NCI-H345 treated with DMSO at 0.1 percent for 48 hours (cell line): ENCODE results near the gene HOXA4.
A peak's percentile ranks its signal among the peaks of the same experiment; 100 is the strongest.

Experiments used
- DNase-seq: peaks from one replicate; lab custom pipeline; 2025; ENCODE audit not compliant: unreplicated experiment; lab: John Stamatoyannopoulos, UW

Gene HOXA4

GRCh38 chr7:27169658-27170425 is 39.3 kb upstream of the HOXA4 start:
- DNase-seq: no peak

DNA sequence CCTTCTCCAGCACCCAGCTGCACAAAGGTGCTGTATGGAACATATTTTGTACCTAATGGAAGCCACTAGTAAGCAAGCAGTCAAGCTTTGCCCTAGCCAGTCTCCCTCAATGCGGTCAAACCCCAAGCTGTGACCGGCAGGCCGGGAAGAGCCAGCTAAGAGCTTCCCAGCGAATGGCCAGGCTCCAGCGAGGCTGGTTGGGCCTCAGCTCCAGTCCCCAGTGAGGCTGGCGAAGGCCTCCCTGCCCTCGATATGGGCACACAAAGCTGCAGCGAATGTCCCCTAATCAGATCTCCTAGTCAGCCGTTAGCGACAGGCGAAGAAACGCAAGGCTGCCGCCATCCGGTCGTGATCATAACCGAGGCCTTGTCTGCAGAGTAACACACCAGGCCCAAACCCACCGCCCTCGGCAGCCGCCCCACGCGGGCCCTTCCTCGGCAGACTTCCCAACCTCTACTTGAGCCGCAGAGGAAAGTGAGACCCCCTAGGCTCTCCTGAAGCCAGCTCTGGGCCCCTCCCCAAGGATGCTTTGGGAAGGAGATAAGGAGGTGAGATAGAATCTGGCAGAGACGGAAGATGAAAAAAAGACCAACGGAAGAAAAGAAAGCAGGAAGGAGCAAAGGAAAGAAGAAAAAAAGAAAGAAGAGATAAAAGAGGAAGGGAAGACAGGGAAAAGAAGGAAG is 37.8 kb upstream of the HOXA4 start:
- DNase-seq: no peak

DNA sequence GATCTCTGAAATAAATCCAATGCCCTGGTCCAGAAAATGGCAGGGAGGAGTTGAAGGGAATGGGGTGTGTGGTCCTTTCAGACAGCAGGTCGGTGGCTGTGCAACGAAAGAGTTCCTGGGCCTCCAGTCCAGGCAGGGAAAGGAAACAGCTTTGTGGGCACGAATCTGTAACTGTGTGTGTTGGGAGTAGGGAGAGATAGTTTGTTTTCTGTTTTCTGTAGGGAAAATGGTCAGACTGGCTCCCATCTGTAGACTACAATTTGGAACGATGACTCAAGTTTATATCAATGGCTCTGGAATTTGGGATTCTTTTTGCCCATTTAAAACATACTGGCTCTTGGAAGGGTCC is 37.3 kb upstream of the HOXA4 start:
- DNase-seq: no peak

- DNase-seq: no peak
Observed at GRCh38 chr7:27166531-27167505, 36.3 kb upstream of the HOXA4 start.

DNA sequence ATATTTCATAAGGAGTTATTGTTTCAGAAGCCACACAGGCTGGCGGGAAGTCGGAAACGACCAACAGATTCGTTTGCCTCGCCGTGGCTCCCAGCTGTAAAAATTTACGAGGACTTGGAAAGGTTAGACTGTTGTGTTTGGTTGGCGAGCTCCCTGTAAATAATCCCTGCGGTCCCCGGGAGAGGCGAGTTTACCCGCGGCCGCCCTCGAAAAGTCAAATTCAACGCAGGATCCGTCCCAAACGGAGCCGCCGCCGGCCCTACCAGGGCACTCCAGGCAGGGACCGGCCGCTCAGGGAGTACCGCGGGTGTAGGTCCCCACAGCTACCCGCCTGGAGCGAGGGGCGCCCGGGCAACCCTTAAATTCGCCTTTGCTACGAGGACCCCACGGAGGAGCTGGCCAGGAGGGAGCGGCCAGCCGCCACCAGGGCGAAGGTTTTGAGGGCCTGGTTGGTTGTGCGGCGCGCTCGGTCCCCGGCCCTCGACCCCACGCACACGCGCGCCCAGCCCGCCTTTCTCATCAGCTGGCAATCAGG is 35.5 kb upstream of the HOXA4 start:
- no peak for DNase-seq

GRCh38 chr7:27165089-27165995 is 34.8 kb upstream of the HOXA4 start, which contains the start of gene HOXA9:
TSS of gene HOXA9 (minus strand) at chr7:27165537. CDS start at chr7:27165457, 80 bp downstream.
- no peak for DNase-seq

DNA sequence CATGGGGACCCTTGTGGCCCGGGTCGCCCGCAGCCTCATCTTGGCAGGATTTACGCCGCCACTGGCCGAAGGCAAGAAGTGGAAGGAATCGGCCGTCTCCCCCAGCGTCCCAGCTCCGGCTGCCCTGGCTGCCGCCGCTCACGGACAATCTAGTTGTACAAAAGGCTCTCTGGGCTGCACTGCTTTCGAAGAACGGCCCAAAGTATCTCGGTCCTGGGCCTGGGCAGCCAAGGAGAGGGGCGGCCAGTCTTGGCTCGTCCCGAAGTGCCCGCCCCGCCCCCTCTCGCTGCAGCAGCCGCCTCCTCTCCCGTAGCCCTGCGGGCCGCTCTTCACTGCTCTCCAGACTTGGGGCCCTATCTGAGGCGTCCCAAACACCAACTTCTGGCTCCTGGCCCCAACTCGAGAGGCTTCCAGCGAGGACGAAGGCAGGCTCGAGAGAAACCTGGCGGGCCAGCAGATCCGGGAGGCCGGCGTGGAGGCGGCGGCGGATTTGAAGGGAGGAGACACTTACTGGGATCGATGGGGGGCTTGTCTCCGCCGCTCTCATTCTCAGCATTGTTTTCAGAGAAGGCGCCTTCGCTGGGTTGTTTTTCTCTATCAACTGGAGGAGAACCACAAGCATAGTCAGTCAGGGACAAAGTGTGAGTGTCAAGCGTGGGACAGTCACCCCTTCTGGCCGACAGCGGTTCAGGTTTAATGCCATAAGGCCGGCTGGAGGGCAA is 34.0 kb upstream of the HOXA4 start:
- DNase-seq: no peak

- DNase-seq: no peak
Observed at GRCh38 chr7:27164045-27164366, 33.4 kb upstream of the HOXA4 start.

DNA sequence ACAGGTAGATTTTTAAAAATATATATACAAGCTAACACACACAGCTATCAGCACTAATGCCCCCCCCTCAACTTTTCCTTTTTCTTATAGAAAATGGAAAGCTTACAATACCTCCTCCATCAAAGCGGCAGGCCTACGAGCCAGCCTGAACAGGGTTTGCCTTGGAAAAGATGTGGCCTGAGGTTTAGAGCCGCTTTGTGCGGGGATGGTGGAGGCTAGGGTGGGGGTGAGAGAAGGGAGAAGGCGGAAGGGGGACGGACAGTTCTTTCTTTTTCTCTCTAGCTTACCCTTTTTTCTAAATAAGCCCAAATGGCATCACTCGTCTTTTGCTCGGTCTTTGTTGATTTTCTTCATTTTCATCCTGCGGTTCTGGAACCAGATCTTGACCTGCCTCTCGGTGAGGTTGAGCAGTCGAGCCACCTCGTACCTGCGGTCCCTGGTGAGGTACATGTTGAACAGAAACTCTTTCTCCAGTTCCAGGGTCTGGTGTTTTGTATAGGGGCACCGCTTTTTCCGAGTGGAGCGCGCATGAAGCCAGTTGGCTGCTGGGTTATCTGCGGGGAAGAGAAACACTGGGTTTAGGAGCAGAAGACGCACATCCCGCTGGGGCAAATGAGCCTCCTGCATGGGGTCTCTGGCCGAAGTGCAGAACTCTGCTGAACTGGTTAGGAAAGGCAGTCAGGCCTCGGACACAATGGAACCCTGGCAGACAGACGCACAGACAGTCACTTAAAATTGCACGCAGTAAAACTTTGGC is 32.9 kb upstream of the HOXA4 start:
- no peak for DNase-seq

GRCh38 chr7:27162561-27163287 is 32.2 kb upstream of the HOXA4 start:
- no peak for DNase-seq

- no peak for DNase-seq
Observed at GRCh38 chr7:27161721-27162560, 31.4 kb upstream of the HOXA4 start.

GRCh38 chr7:27161214-27161720 is 30.7 kb upstream of the HOXA4 start:
- no peak for DNase-seq

DNA sequence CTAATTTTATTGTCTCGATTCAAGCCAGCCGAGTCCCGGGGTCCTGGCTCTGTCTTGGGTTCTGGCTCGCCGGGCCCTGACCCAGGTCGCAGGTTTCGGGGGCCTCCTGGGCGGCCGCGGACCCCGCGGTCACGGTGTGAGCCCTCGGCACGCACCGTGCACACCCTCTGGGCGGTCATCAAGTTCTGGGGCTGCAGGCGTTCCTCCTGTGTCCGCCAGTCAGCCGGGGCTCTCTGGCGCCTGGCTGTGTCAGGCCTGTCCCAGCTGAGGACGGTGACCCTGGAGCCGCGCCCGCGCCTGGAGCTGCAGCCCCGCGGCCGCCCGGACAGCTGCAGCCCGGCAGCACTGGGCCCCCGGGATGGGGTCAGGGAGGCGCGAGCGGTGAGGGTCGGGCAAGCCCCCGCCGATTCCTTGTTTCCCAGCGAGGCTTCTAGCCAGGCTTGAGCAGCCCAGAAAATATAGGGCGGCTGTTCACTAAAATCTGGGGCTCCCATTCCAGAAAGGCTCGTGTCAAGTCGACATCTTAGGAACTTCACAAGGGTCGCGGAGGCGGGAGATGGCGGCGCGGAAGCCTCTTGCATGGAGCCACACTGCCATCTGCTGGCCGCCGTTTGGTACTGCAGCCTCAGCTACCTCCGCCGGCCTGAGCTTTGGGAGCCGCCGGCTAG is 30.1 kb upstream of the HOXA4 start:
- peak; percentile 50 for DNase-seq

DNA sequence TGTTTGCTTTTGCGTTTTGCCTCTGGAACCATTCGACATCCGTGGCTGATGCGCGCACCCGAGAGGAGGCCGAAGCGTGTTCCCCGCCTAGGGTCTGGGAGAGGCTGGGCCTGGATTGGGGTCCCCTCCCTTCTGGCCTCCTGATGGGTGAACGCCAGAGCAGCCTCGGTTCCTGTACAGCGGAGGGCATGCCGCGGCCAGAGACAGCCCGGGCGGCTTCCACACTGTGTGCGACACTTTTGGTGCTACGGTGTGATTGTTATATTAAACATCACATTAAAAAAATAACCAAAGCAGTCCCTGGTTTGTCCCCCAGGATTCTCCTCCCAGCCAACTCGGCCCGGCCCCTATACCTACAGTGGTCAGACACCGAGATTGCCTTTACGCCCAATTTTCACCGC is 29.6 kb upstream of the HOXA4 start:
- no peak for DNase-seq

- DNase-seq: no peak
Observed at GRCh38 chr7:27159266-27160144, 28.9 kb upstream of the HOXA4 start.
